ENCODE measurements around the gene KPNA4.
A peak's percentile ranks its signal among the peaks of the same experiment; 100 is the strongest.
"Not testable (repeated sequence)": the region's sequence is repeated elsewhere in the genome, so short reads cannot be mapped to it uniquely, and the experiment has no call there.

KPNA4 gene

GRCh38 chr3:160573955-160574525 lies 8.7 kb upstream of the KPNA4 start:
- DNase-seq (ENCODE audit: insufficient read length, low spot score); FAIRE-seq: not testable (repeated sequence)

GRCh38 chr3:160569894-160570652 lies 4.7 kb upstream of the KPNA4 start:
- DNase-seq (ENCODE audit: insufficient read length, low spot score) (no peak), FAIRE-seq (no peak)

- FAIRE-seq (no peak), DNase-seq (ENCODE audit: insufficient read length, low spot score) (no peak)
These were observed 3.6 kb upstream of the KPNA4 start for GRCh38 chr3:160568989-160569388.

- FAIRE-seq (no peak), DNase-seq (ENCODE audit: insufficient read length, low spot score) (no peak)
These were observed 2.4 kb upstream of the KPNA4 start for GRCh38 chr3:160567774-160568173.

GRCh38 chr3:160566499-160566898 lies 1.1 kb upstream of the KPNA4 start:
- no peak for FAIRE-seq
- DNase-seq (ENCODE audit: insufficient read length, low spot score) = no peak

GRCh38 chr3:160564949-160565441 lies 376 bp downstream of the KPNA4 start:
- FAIRE-seq (no peak), DNase-seq (ENCODE audit: insufficient read length, low spot score) (peak; percentile 43)

- no peak for FAIRE-seq
- DNase-seq (ENCODE audit: insufficient read length, low spot score) = no peak
These were observed 986 bp downstream of the KPNA4 start for GRCh38 chr3:160564258-160564911.

- FAIRE-seq (no peak), DNase-seq (ENCODE audit: insufficient read length, low spot score) (no peak)
These were observed 2.4 kb downstream of the KPNA4 start for GRCh38 chr3:160562952-160563351.

GRCh38 chr3:160557571-160557970 lies 7.8 kb downstream of the KPNA4 start:
- DNase-seq (ENCODE audit: insufficient read length, low spot score) (no peak), FAIRE-seq (no peak)

- FAIRE-seq = no peak
- DNase-seq (ENCODE audit: insufficient read length, low spot score) = no peak
These were observed 9.2 kb downstream of the KPNA4 start for GRCh38 chr3:160556141-160556540.

- FAIRE-seq (no peak), DNase-seq (ENCODE audit: insufficient read length, low spot score) (no peak)
These were observed 10.4 kb downstream of the KPNA4 start for GRCh38 chr3:160554980-160555379.

GRCh38 chr3:160553827-160554226 lies 11.5 kb downstream of the KPNA4 start:
- no peak for FAIRE-seq
- no peak for DNase-seq (ENCODE audit: insufficient read length, low spot score)

GRCh38 chr3:160546727-160547126 lies 18.6 kb downstream of the KPNA4 start:
- no peak for DNase-seq (ENCODE audit: insufficient read length, low spot score)
- FAIRE-seq = no peak

- FAIRE-seq = no peak
These were observed 19.9 kb downstream of the KPNA4 start for GRCh38 chr3:160545504-160545871.

GRCh38 chr3:160544844-160545503 lies 20.4 kb downstream of the KPNA4 start:
- DNase-seq (ENCODE audit: insufficient read length, low spot score) = no peak

More at GRCh38 chr3:160545504-160545871, 19.9 kb downstream of the KPNA4 start:
- no peak for DNase-seq (ENCODE audit: insufficient read length, low spot score)

GRCh38 chr3:160540551-160540950 lies 24.8 kb downstream of the KPNA4 start:
- DNase-seq (ENCODE audit: insufficient read length, low spot score) = no peak
- FAIRE-seq = no peak

More at GRCh38 chr3:160544844-160545503, 20.4 kb downstream of the KPNA4 start:
- FAIRE-seq = no peak

- FAIRE-seq (no peak), DNase-seq (ENCODE audit: insufficient read length, low spot score) (no peak)
These were observed 26.5 kb downstream of the KPNA4 start for GRCh38 chr3:160538895-160539294.

GRCh38 chr3:160537729-160538128 lies 27.6 kb downstream of the KPNA4 start:
- no peak for DNase-seq (ENCODE audit: insufficient read length, low spot score)
- no peak for FAIRE-seq

- no peak for DNase-seq (ENCODE audit: insufficient read length, low spot score)
- no peak for FAIRE-seq
These were observed 33.0 kb downstream of the KPNA4 start for GRCh38 chr3:160532371-160532770.

GRCh38 chr3:160531311-160531710 lies 34.1 kb downstream of the KPNA4 start:
- FAIRE-seq (no peak), DNase-seq (ENCODE audit: insufficient read length, low spot score) (no peak)

- not testable (repeated sequence) for FAIRE-seq; DNase-seq (ENCODE audit: insufficient read length, low spot score)
These were observed 49.0 kb downstream of the KPNA4 start for GRCh38 chr3:160516391-160516790.
